H9 (cell line): Measurements from ENCODE around the gene NR4A2. TPM values are rescaled to one million over a fixed set of nuclear protein-coding genes. Genes with fewer than 3 reads are reported as not detected.

Experiments
- DNase-seq: peaks from one replicate; pipeline ENCODE4 v3.0.0-alpha.2; 2017
- H2AFZ ChIP-seq: one replicate; pipeline ENCODE4 v1.6.1; 2013; ENCODE audit warnings: mild to moderate bottlenecking, low read length, control low read depth, moderate library complexity
- H2AK5ac ChIP-seq: 2 replicates; pipeline ENCODE4 v1.6.1; 2013; ENCODE audit warnings: low read length, control low read depth, mixed read lengths; ENCODE audit not compliant: insufficient read length
- H2BK120ac ChIP-seq: one replicate; pipeline ENCODE4 v1.6.1; 2013; ENCODE audit warnings: low read depth, mild to moderate bottlenecking, low read length, control low read depth, inconsistent platforms; ENCODE audit not compliant: poor library complexity, severe bottlenecking
- H2BK12ac ChIP-seq: 2 replicates; pipeline ENCODE4 v1.6.1; 2013; ENCODE audit warnings: low read length, control low read depth, mixed read lengths, low read depth; ENCODE audit not compliant: insufficient read length
- H2BK15ac ChIP-seq: 2 replicates; pipeline ENCODE4 v1.6.1; 2013; ENCODE audit warnings: low read depth, low read length, control low read depth
- H2BK20ac ChIP-seq: one replicate; pipeline ENCODE4 v1.6.1; 2013; ENCODE audit warnings: low read depth, mild to moderate bottlenecking, low read length, control low read depth, inconsistent platforms; ENCODE audit not compliant: poor library complexity, severe bottlenecking
- H2BK5ac ChIP-seq: 2 replicates; pipeline ENCODE4 v1.6.1; 2013; ENCODE audit warnings: low read length, control low read depth, mixed read lengths; ENCODE audit not compliant: insufficient read length
- H3K14ac ChIP-seq: 2 replicates; pipeline ENCODE4 v1.6.1; 2013; ENCODE audit warnings: low read length, control low read depth; ENCODE audit not compliant: insufficient read depth
- H3K18ac ChIP-seq: 2 replicates; pipeline ENCODE4 v1.6.1; 2013; ENCODE audit warnings: low read depth, mild to moderate bottlenecking, mixed read lengths, low read length, control low read depth; ENCODE audit not compliant: insufficient read length
- H3K23ac ChIP-seq: 2 replicates; pipeline ENCODE4 v1.6.1; 2013; ENCODE audit warnings: low read length, control low read depth, mixed read lengths, low read depth; ENCODE audit not compliant: insufficient read length
- H3K23me2 ChIP-seq: 2 replicates; pipeline ENCODE4 v1.6.1; 2013; ENCODE audit warnings: low read depth, mild to moderate bottlenecking, mixed read lengths, low read length, control low read depth; ENCODE audit not compliant: insufficient read length, poor library complexity, severe bottlenecking
- H3K27ac ChIP-seq: 2 replicates; pipeline ENCODE4 v1.5.1; 2013; ENCODE audit warnings: low read length, control low read depth, mixed read lengths, low read depth; ENCODE audit not compliant: insufficient read length
- H3K27me3 ChIP-seq: 2 replicates; pipeline ENCODE4 v1.6.1; 2013; ENCODE audit warnings: low read length, control low read depth, inconsistent platforms; ENCODE audit not compliant: insufficient read depth
- H3K4ac ChIP-seq: 2 replicates; pipeline ENCODE4 v1.6.1; 2013; ENCODE audit warnings: low read depth, mild to moderate bottlenecking, control low read depth, inconsistent platforms, low read length, moderate library complexity
- H3K4me1 ChIP-seq: 2 replicates; pipeline ENCODE4 v1.6.1; 2013; ENCODE audit warnings: low read length, control low read depth, inconsistent platforms; ENCODE audit not compliant: insufficient read depth
- H3K4me2 ChIP-seq: 2 replicates; pipeline ENCODE4 v1.6.1; 2013; ENCODE audit warnings: low read length, control low read depth, mixed read lengths; ENCODE audit not compliant: insufficient read length, insufficient read depth
- H3K56ac ChIP-seq: 2 replicates; pipeline ENCODE4 v1.6.1; 2013; ENCODE audit warnings: low read depth, mild to moderate bottlenecking, mixed read lengths, low read length, control low read depth; ENCODE audit not compliant: insufficient read length
- H3K79me1 ChIP-seq: 2 replicates; pipeline ENCODE4 v1.6.1; 2013; ENCODE audit warnings: low read depth, mild to moderate bottlenecking, moderate library complexity, low read length, control low read depth, inconsistent platforms; ENCODE audit not compliant: insufficient read depth, poor library complexity, severe bottlenecking
- H3K79me2 ChIP-seq: 2 replicates; pipeline ENCODE4 v1.6.1; 2013; ENCODE audit warnings: low read length, control low read depth, inconsistent platforms; ENCODE audit not compliant: insufficient read depth
- H3K9ac ChIP-seq: 2 replicates; pipeline ENCODE4 v1.6.1; 2013; ENCODE audit warnings: low read length, control low read depth, mixed read lengths; ENCODE audit not compliant: insufficient read length; ENCODE audit errors: extremely low read depth
- H3K9me3 ChIP-seq: one replicate; pipeline ENCODE4 v1.6.1; 2013; ENCODE audit warnings: low read depth, low read length, inconsistent platforms; ENCODE audit not compliant: control insufficient read depth
- H3T11ph ChIP-seq: one replicate; pipeline ENCODE4 v1.6.1; 2013; ENCODE audit warnings: mild to moderate bottlenecking, low read length, control low read depth, inconsistent platforms
- H4K20me1 ChIP-seq: one replicate; pipeline ENCODE4 v1.6.1; 2013; ENCODE audit not compliant: control insufficient read depth, insufficient read length, insufficient read depth
- H4K5ac ChIP-seq: 2 replicates; pipeline ENCODE4 v1.6.1; 2013; ENCODE audit warnings: low read depth, mild to moderate bottlenecking, mixed read lengths, low read length, control low read depth; ENCODE audit not compliant: insufficient read length
- H4K8ac ChIP-seq: replicated peaks from 2 replicates; pipeline ENCODE4 v1.6.1; 2013; ENCODE audit warnings: low read length, control low read depth, mixed read lengths, low read depth; ENCODE audit not compliant: insufficient read length
- H4K91ac ChIP-seq: 2 replicates; pipeline ENCODE4 v1.6.1; 2013; ENCODE audit warnings: low read depth, mild to moderate bottlenecking, moderate library complexity, mixed read lengths, low read length, control low read depth; ENCODE audit not compliant: insufficient read length
- H3K27ac Mint-ChIP-seq, 3 experiments: 2 replicates in 2 of 3; 3 replicates in 1 of 3; pipeline ENCODE4 v1.8.0; 2020 to 2021; ENCODE audit warnings: mixed read lengths in 3 of 3, mild to moderate bottlenecking in 1 of 3, moderate library complexity in 1 of 3
- H3K27me3 Mint-ChIP-seq: 2 replicates; pipeline ENCODE4 v1.8.0; 2021; ENCODE audit warnings: low read depth, mild to moderate bottlenecking, moderate library complexity, mixed read lengths
- H3K36me3 Mint-ChIP-seq, 3 experiments: 2 replicates in 2 of 3; 3 replicates in 1 of 3; pipeline ENCODE4 v1.8.0; 2020 to 2021; ENCODE audit warnings: low read depth in 3 of 3, mixed read lengths in 3 of 3; ENCODE audit not compliant: insufficient read depth in 1 of 3
- H3K4me1 Mint-ChIP-seq, 2 experiments: 2 replicates each; pipeline ENCODE4 v1.8.0; 2020; ENCODE audit warnings: mixed read lengths in 2 of 2
- H3K4me3 Mint-ChIP-seq, 2 experiments: 2 replicates in 1 of 2; 3 replicates in 1 of 2; pipeline ENCODE4 v1.8.0; 2020 to 2021; ENCODE audit warnings: mild to moderate bottlenecking in 2 of 2, mixed read lengths in 2 of 2, moderate library complexity in 1 of 2
- H3K9me3 Mint-ChIP-seq, 2 experiments: 2 replicates in 1 of 2; 3 replicates in 1 of 2; pipeline ENCODE4 v1.8.0; 2020; ENCODE audit warnings: mild to moderate bottlenecking in 2 of 2, mixed read lengths in 2 of 2, moderate library complexity in 1 of 2
- CTCF ChIP-seq: fragments of 200-600 bp; sonication (generic); conservative IDR thresholded peaks from 3 replicates; pipeline ENCODE4 v1.8.0; 2021; ENCODE audit warnings: antibody characterized with exemption, mild to moderate bottlenecking
- WGBS: extraction: QIAGEN DNeasy Blood & Tissue Kit; methylation state at CpG from one replicate; pipeline ENCODE4 v1.1.7; 2013; ENCODE audit warnings: missing lambda C conversion rate, low lambda C conversion rate, mixed read lengths; ENCODE audit not compliant: insufficient read length; ENCODE audit errors: extremely low coverage; 5-methylcytosine and 5-hydroxymethylcytosine counted together
- total RNA-seq: library from RNA; stranded (reverse); gene quantifications from 2 replicates; pipeline ENCODE4 v1.2.1, GENCODE V29; 2021

Gene NR4A2
- total RNA-seq, 1 experiment from 2014 or later: 2.0 TPM

DNA sequence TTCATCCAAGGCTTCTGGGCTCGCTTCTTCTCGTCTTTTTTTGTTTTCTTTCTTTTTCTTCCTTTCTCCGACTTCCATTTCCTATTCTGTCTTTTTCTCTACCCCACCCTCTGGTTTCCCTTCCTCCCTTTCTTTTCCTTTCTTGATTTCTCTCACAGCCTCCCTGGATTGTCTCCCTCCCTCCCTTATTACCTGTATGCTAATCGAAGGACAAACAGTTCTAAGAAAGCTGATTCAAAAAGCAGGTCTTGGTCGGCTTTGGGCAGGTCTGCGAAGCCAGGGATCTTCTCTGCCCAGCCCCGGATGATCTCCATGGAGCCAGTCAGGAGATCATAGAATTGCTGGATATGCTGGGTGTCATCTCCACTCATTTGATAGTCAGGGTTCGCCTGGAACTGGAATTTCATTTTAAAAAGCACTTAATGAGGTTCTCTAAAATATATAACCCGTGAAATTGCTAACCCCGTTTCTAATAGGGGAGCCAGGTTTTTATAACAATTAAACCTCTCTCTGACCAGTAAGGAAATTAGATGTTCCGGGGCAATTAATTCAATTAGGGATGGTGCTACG lies 5.9 kb downstream of the NR4A2 start:
- Histone ChIP-seq H2AFZ (no peak overlapping the region), H2AK5ac (no peak overlapping the region), H3K27ac (no peak overlapping the region), H3K9me3 (no peaks in the 10 kb centered on the region), H4K20me1 (no peaks in the 10 kb centered on the region), H2BK5ac (no peak overlapping the region), H2BK20ac (no peak overlapping the region), H2BK12ac (no peak overlapping the region), H3K56ac (no peak overlapping the region), H3K79me2 (no peaks in the 10 kb centered on the region), H3K79me1 (no peaks in the 10 kb centered on the region), H2BK15ac (no peak overlapping the region), H3T11ph (no peak overlapping the region), H3K9ac (no peak overlapping the region), H4K91ac (no peak overlapping the region), H4K8ac (no peak overlapping the region), H3K4ac (no peak overlapping the region), H3K23me2 (peaks cover 16% of the 10 kb centered on the region), H3K14ac (no peak overlapping the region), H3K18ac (no peak overlapping the region), H2BK120ac (no peak overlapping the region), H3K27me3 (peaks cover 85% of the 10 kb centered on the region), H3K4me1 (peaks cover 10% of the 10 kb centered on the region), H4K5ac (no peak overlapping the region), H3K4me2 (no peak overlapping the region), H3K23ac (no peak overlapping the region)
- peaks cover 82% of the 10 kb centered on the region for H3K27me3 Mint-ChIP-seq
- no peak for DNase-seq
- H3K4me1 Mint-ChIP-seq: peaks cover 39 to 51% of the 10 kb centered on the region in 2 experiments
- H3K27ac Mint-ChIP-seq: peak overlapping the region in 1 of 3 experiments; percentile 21; a peak in 1 of 7 replicates
- peak overlapping the region in 1 of 2 experiments; percentile 27; a peak in 2 of 5 replicates for H3K4me3 Mint-ChIP-seq
- TF ChIP-seq CTCF: no peak
- no CpG with 5 or more reads among the region's 12 CpGs for WGBS
- peaks cover 0 to 3% of the 10 kb centered on the region in 2 experiments; a peak in 3 of 5 replicates for H3K9me3 Mint-ChIP-seq
- H3K36me3 Mint-ChIP-seq: peaks cover 0 to 5% (median 2%) of the 10 kb centered on the region in 3 experiments; a peak in 4 of 7 replicates
